Ishikawa (cell line): ENCODE data around the gene PRRT2.

Source experiments
- CEBPB ChIP-seq: IDR thresholded peaks from 2 replicates; pipeline ENCODE4 v1.6.1; 2012
- EGR1 ChIP-seq: IDR thresholded peaks from 2 replicates; pipeline ENCODE4 v1.6.1; 2012
- EP300 ChIP-seq: IDR thresholded peaks from 2 replicates; pipeline ENCODE4 v1.6.1; 2012; ENCODE audit warnings: borderline replicate concordance
- FOXM1 ChIP-seq: IDR thresholded peaks from 2 replicates; pipeline ENCODE4 v1.6.1; 2012; ENCODE audit warnings: low read depth, borderline replicate concordance
- MAX ChIP-seq: IDR thresholded peaks from 2 replicates; pipeline ENCODE4 v1.6.1; 2012
- NFIC ChIP-seq: IDR thresholded peaks from 2 replicates; pipeline ENCODE4 v1.6.1; 2012
- RAD21 ChIP-seq: IDR thresholded peaks from 2 replicates; pipeline ENCODE4 v1.6.1; 2012; ENCODE audit warnings: low read depth
- REST ChIP-seq: IDR thresholded peaks from 2 replicates; pipeline ENCODE4 v1.6.1; 2012; ENCODE audit warnings: low read depth, mild to moderate bottlenecking
- TAF1 ChIP-seq: IDR thresholded peaks from 2 replicates; pipeline ENCODE4 v1.6.1; 2012; ENCODE audit warnings: low read depth, mild to moderate bottlenecking
- TEAD4 ChIP-seq: IDR thresholded peaks from 2 replicates; pipeline ENCODE4 v1.6.1; 2012
- YY1 ChIP-seq: IDR thresholded peaks from 2 replicates; pipeline ENCODE4 v1.6.1; 2012; ENCODE audit warnings: low read depth

- TF ChIP-seq REST (no peak), EP300 (no peak), EGR1 (peak; percentile 65), RAD21 (peak; percentile 43), CEBPB (no peak), MAX (peak; percentile 83), YY1 (peak; percentile 94), TAF1 (peak; percentile 96), FOXM1 (peak; percentile 56; the same call in 1 of the 2 replicates), NFIC (no peak), TEAD4 (peak; percentile 73)
Observed at GRCh38 chr16:29790183-29790948, 21.6 kb upstream of the PRRT2 start, which contains the start of gene KIF22.
